Esophagus squamous epithelium (tissue), 4 donors: ENCODE results near the gene LDB2.

Source experiments
- CTCF ChIP-seq, 6 experiments: fragments of 450-650 bp in 4 of 6; fragments of 200-600 bp in 2 of 6; sonication (generic) in 2 of 6; IDR thresholded peaks; one replicate each; pipeline ENCODE4 v1.5.1; 2016 to 2019; ENCODE audit warnings: antibody characterized with exemption in 6 of 6, mild to moderate bottlenecking in 4 of 6, moderate library complexity in 4 of 6
- POLR2A ChIP-seq, 4 donors: fragments of 450-650 bp; IDR thresholded peaks; one replicate each; pipeline ENCODE4 v1.6.1; 2017; ENCODE audit warnings: antibody characterized with exemption in 4 of 4, mild to moderate bottlenecking in 4 of 4, moderate library complexity in 3 of 4

GRCh38 chr4:16687845-16688244 is 210.6 kb downstream of the LDB2 start:
- TF ChIP-seq CTCF (IDR thresholded peaks at IDR 0.05) (no peak), POLR2A (IDR thresholded peaks at IDR 0.05) (no peak)
